Chondrocyte (in vitro differentiated cells): ENCODE data around the gene FAM83E. TPM values are rescaled to one million over a fixed set of nuclear protein-coding genes. Genes with fewer than 3 reads are reported as not detected.

ENCODE experiments used
- DNase-seq: peaks from one replicate; pipeline ENCODE4 v3.0.0; 2021; ENCODE audit warnings: mixed read lengths, low spot score
- H3K27ac Mint-ChIP-seq: one replicate; pipeline ENCODE4 v1.8.0; 2021; ENCODE audit warnings: mild to moderate bottlenecking, moderate library complexity, mixed read lengths; ENCODE audit not compliant: unreplicated experiment
- H3K27me3 Mint-ChIP-seq: 2 replicates; pipeline ENCODE4 v1.8.0; 2021; ENCODE audit warnings: low read depth, mixed read lengths
- H3K36me3 Mint-ChIP-seq: 2 replicates; pipeline ENCODE4 v1.8.0; 2021; ENCODE audit warnings: low read depth, mixed read lengths
- H3K4me1 Mint-ChIP-seq: 2 replicates; pipeline ENCODE4 v1.8.0; 2021; ENCODE audit warnings: low read depth, mild to moderate bottlenecking, mixed read lengths
- H3K4me3 Mint-ChIP-seq: one replicate; pipeline ENCODE4 v1.8.0; 2021; ENCODE audit warnings: mild to moderate bottlenecking, moderate library complexity, mixed read lengths; ENCODE audit not compliant: unreplicated experiment
- H3K9me3 Mint-ChIP-seq: 2 replicates; pipeline ENCODE4 v1.8.0; 2021; ENCODE audit warnings: low read depth, mixed read lengths
- CTCF ChIP-seq: fragments of 200-600 bp; sonication (generic); IDR thresholded peaks from 2 replicates; pipeline ENCODE4 v1.5.0; 2021; ENCODE audit warnings: antibody characterized with exemption, mild to moderate bottlenecking, moderate library complexity
- total RNA-seq: library from RNA; stranded (reverse); gene quantifications from 3 replicates; pipeline ENCODE4 v1.2.1, GENCODE V29; 2021

Gene FAM83E
- total RNA-seq, 1 donor from 2014 or later, result 0.67 TPM

- Mint-ChIP-seq H3K27me3 (no peaks in the 10 kb centered on the region), H3K36me3 (no peaks in the 10 kb centered on the region), H3K4me3 (peak overlapping the region; percentile 61), H3K9me3 (no peaks in the 10 kb centered on the region), H3K27ac (peak overlapping the region; percentile 83), H3K4me1 (peaks cover 36% of the 10 kb centered on the region)
- peak; percentile 71 for TF ChIP-seq CTCF
- peak; percentile 94 for DNase-seq
Observed at GRCh38 chr19:48630296-48631063, 15.6 kb upstream of the FAM83E start.

GRCh38 chr19:48629599-48630295 is 14.9 kb upstream of the FAM83E start:
- Mint-ChIP-seq H3K27me3 (no peaks in the 10 kb centered on the region), H3K9me3 (no peaks in the 10 kb centered on the region), H3K36me3 (no peaks in the 10 kb centered on the region), H3K27ac (peak overlapping the region; percentile 83), H3K4me1 (peaks cover 36% of the 10 kb centered on the region), H3K4me3 (peak overlapping the region; percentile 61)
- peak; percentile 93 for DNase-seq
- no peak for TF ChIP-seq CTCF

- Mint-ChIP-seq H3K4me3 (no peak overlapping the region), H3K27me3 (no peaks in the 10 kb centered on the region), H3K4me1 (peaks cover 35% of the 10 kb centered on the region), H3K27ac (no peak overlapping the region), H3K9me3 (no peaks in the 10 kb centered on the region), H3K36me3 (no peaks in the 10 kb centered on the region)
- TF ChIP-seq CTCF, result no peak
- no peak for DNase-seq
Observed at GRCh38 chr19:48629297-48629598, 14.4 kb upstream of the FAM83E start.

GRCh38 chr19:48628486-48629296 is 13.8 kb upstream of the FAM83E start:
- Mint-ChIP-seq H3K27ac (peak overlapping the region; percentile 73), H3K4me3 (no peak overlapping the region), H3K27me3 (no peaks in the 10 kb centered on the region), H3K36me3 (no peaks in the 10 kb centered on the region), H3K9me3 (no peaks in the 10 kb centered on the region), H3K4me1 (peaks cover 38% of the 10 kb centered on the region)
- TF ChIP-seq CTCF, result no peak
- DNase-seq, result no peak

GRCh38 chr19:48627865-48628314 is 13.0 kb upstream of the FAM83E start:
- Mint-ChIP-seq H3K36me3 (peaks cover 3% of the 10 kb centered on the region), H3K9me3 (no peaks in the 10 kb centered on the region), H3K4me3 (no peak overlapping the region), H3K27ac (no peak overlapping the region), H3K27me3 (no peaks in the 10 kb centered on the region), H3K4me1 (peaks cover 40% of the 10 kb centered on the region)
- no peak for DNase-seq
- no peak for TF ChIP-seq CTCF
